Neural progenitor cell (in vitro differentiated cells): Measurements from ENCODE around the gene NBEA. TPM values are rescaled to one million over a fixed set of nuclear protein-coding genes. Genes with fewer than 3 reads are reported as not detected.

Experiments
- DNase-seq: peaks from one replicate; pipeline ENCODE4 v3.0.0-alpha.2; 2016; ENCODE audit warnings: low spot score
- H2AFZ ChIP-seq: fragments of 200-600 bp; sonication (generic); replicated peaks from 2 replicates; pipeline ENCODE4 v1.6.1; 2016; ENCODE audit warnings: antibody characterized with exemption
- H3F3A ChIP-seq: fragments of 200-600 bp; sonication (generic); 2 replicates; pipeline ENCODE4 v1.6.1; 2016; ENCODE audit warnings: antibody characterized with exemption, low read depth
- H3K27ac ChIP-seq: fragments of 200-600 bp; sonication (generic); 2 replicates; pipeline ENCODE4 v1.5.1; 2016; ENCODE audit warnings: mild to moderate bottlenecking
- H3K27me3 ChIP-seq: fragments of 200-600 bp; sonication (generic); 2 replicates; pipeline ENCODE4 v1.6.1; 2016; ENCODE audit warnings: mild to moderate bottlenecking, moderate library complexity
- H3K36me3 ChIP-seq: fragments of 200-600 bp; sonication (generic); 2 replicates; pipeline ENCODE4 v1.5.1; 2016
- H3K4me1 ChIP-seq: fragments of 200-600 bp; sonication (generic); 2 replicates; pipeline ENCODE4 v1.6.1; 2016; ENCODE audit warnings: mixed run types
- H3K4me2 ChIP-seq: fragments of 200-600 bp; sonication (generic); 2 replicates; pipeline ENCODE4 v1.6.1; 2016
- H3K4me3 ChIP-seq: fragments of 200-600 bp; sonication (generic); 2 replicates; pipeline ENCODE4 v1.5.1; 2016
- H3K79me2 ChIP-seq: fragments of 200-600 bp; sonication (generic); 2 replicates; pipeline ENCODE4 v1.6.1; 2016; ENCODE audit warnings: low read depth
- H3K9ac ChIP-seq: fragments of 200-600 bp; sonication (generic); 2 replicates; pipeline ENCODE4 v1.6.1; 2016
- H3K9me3 ChIP-seq: fragments of 200-600 bp; sonication (generic); 2 replicates; pipeline ENCODE4 v1.5.1; 2016; ENCODE audit warnings: low read depth
- H4K20me1 ChIP-seq: fragments of 200-600 bp; sonication (generic); 2 replicates; pipeline ENCODE4 v1.6.1; 2016; ENCODE audit warnings: low read depth
- H3K27ac Mint-ChIP-seq: 3 replicates; pipeline ENCODE4 v1.8.0; 2021; ENCODE audit warnings: mixed read lengths
- H3K27me3 Mint-ChIP-seq: 2 replicates; pipeline ENCODE4 v1.8.0; 2022; ENCODE audit warnings: low read depth, mild to moderate bottlenecking, inconsistent platforms, moderate library complexity, mixed read lengths; ENCODE audit not compliant: insufficient read depth
- H3K36me3 Mint-ChIP-seq: 3 replicates; pipeline ENCODE4 v1.8.0; 2021; ENCODE audit warnings: mixed read lengths
- H3K4me1 Mint-ChIP-seq: 3 replicates; pipeline ENCODE4 v1.8.0; 2021; ENCODE audit warnings: mixed read lengths
- H3K4me3 Mint-ChIP-seq: 3 replicates; pipeline ENCODE4 v1.8.0; 2021; ENCODE audit warnings: mild to moderate bottlenecking, moderate library complexity, mixed read lengths
- H3K9me3 Mint-ChIP-seq: 3 replicates; pipeline ENCODE4 v1.8.0; 2020; ENCODE audit warnings: mixed read lengths
- EZH2 ChIP-seq: fragments of 200-600 bp; sonication (generic); IDR thresholded peaks from 2 replicates; pipeline ENCODE4 v1.6.1; 2017; ENCODE audit warnings: antibody characterized with exemption, mild to moderate bottlenecking, moderate library complexity
- EZH2phosphoT487 ChIP-seq: fragments of 200-600 bp; sonication (generic); IDR thresholded peaks from 2 replicates; pipeline ENCODE4 v1.6.1; 2017; ENCODE audit warnings: antibody characterized with exemption
- total RNA-seq: library from RNA; depleted of rRNA; stranded (reverse); fragments of >200 nt; gene quantifications from 2 replicates; pipeline ENCODE4 v1.2.3, GENCODE V29; 2015; ENCODE audit warnings: low replicate concordance
- TF ChIP-seq, protein P1 (sequence below): fragments of 200-600 bp; sonication (generic); IDR thresholded peaks from 2 replicates; pipeline ENCODE4 v1.5.1; 2017; ENCODE audit warnings: antibody characterized with exemption, mild to moderate bottlenecking

The NBEA gene
- total RNA-seq, 1 donor from 2014 or later = 31.0 TPM

DNA sequence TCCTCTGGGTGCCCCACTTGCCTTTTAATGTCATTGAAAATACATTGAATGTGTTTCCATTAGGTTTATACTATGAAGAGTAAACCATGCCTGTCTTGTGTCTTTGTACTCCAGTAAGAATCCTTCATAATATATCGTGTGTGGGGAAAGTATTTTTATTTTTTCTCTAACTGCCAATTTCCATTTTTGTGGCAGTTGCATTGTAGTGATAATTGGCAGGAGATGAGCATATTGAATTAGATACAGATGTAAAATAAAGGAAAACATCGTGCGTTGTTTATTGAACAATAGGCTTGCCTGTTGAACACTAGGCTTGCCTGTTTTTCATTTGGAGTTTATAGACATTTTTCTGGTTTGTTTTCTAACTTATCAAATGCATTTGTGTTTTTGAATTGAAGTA is 218.8 kb downstream of the NBEA start:
- no peaks in the 10 kb centered on the region for H3K27me3 ChIP-seq
- H3K4me3 ChIP-seq = no peak overlapping the region
- H3F3A ChIP-seq = no peaks in the 10 kb centered on the region
- no peak for DNase-seq
- Mint-ChIP-seq H3K27me3 (no peaks in the 10 kb centered on the region), H3K27ac (no peak overlapping the region), H3K4me3 (no peak overlapping the region), H3K9me3 (no peaks in the 10 kb centered on the region), H3K4me1 (peaks cover 6% of the 10 kb centered on the region), H3K36me3 (peaks cover 8% of the 10 kb centered on the region)
- H3K9ac ChIP-seq = no peak overlapping the region
- no peaks in the 10 kb centered on the region for H3K79me2 ChIP-seq
- no peak overlapping the region for H2AFZ ChIP-seq
- H3K27ac ChIP-seq = no peak overlapping the region
- no peaks in the 10 kb centered on the region for H3K9me3 ChIP-seq
- TF ChIP-seq, protein P1, sequence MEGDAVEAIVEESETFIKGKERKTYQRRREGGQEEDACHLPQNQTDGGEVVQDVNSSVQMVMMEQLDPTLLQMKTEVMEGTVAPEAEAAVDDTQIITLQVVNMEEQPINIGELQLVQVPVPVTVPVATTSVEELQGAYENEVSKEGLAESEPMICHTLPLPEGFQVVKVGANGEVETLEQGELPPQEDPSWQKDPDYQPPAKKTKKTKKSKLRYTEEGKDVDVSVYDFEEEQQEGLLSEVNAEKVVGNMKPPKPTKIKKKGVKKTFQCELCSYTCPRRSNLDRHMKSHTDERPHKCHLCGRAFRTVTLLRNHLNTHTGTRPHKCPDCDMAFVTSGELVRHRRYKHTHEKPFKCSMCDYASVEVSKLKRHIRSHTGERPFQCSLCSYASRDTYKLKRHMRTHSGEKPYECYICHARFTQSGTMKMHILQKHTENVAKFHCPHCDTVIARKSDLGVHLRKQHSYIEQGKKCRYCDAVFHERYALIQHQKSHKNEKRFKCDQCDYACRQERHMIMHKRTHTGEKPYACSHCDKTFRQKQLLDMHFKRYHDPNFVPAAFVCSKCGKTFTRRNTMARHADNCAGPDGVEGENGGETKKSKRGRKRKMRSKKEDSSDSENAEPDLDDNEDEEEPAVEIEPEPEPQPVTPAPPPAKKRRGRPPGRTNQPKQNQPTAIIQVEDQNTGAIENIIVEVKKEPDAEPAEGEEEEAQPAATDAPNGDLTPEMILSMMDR = no peak
- TF ChIP-seq EZH2phosphoT487 = no peak
- no peak for TF ChIP-seq EZH2
- no peak overlapping the region for H3K4me2 ChIP-seq
- peaks cover 10% of the 10 kb centered on the region for H3K36me3 ChIP-seq
- no peaks in the 10 kb centered on the region for H3K4me1 ChIP-seq
- no peaks in the 10 kb centered on the region for H4K20me1 ChIP-seq

DNA sequence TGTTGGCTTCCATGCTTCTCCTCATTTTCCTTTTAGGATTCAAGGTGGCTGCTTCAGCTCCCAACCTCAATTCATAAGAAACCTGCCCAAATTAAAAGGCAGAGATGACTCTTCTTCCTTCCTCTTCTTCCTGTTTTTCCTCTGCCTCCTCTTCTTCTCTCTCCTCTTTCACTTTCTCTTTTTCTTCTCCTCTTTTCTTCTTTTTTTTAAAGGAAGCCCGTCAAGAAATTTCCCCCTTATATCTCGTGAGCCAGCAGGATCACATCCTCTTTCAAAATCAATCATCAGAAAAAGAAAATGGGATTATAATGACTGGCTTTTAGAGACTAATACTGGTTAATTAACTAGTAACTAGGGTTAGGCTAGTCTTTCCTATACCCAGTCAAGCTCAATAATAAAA is 220.3 kb downstream of the NBEA start:
- H3K36me3 ChIP-seq = peaks cover 10% of the 10 kb centered on the region

GRCh38 chr13:35163674-35164073 is 221.6 kb downstream of the NBEA start:
- Mint-ChIP-seq H3K36me3 (peaks cover 8% of the 10 kb centered on the region), H3K4me1 (peaks cover 6% of the 10 kb centered on the region), H3K27me3 (no peaks in the 10 kb centered on the region), H3K4me3 (no peak overlapping the region), H3K9me3 (no peaks in the 10 kb centered on the region), H3K27ac (no peak overlapping the region)
- Histone ChIP-seq H3K27me3 (no peaks in the 10 kb centered on the region), H3K79me2 (no peaks in the 10 kb centered on the region), H3K4me1 (no peaks in the 10 kb centered on the region), H2AFZ (no peak overlapping the region), H4K20me1 (no peaks in the 10 kb centered on the region), H3K9me3 (no peaks in the 10 kb centered on the region), H3K36me3 (peaks cover 10% of the 10 kb centered on the region), H3F3A (no peaks in the 10 kb centered on the region), H3K4me2 (no peak overlapping the region), H3K9ac (no peak overlapping the region), H3K4me3 (no peak overlapping the region), H3K27ac (no peak overlapping the region)
- TF ChIP-seq EZH2 (no peak), EZH2phosphoT487 (no peak)
- TF ChIP-seq, protein P1 = no peak
- no peak for DNase-seq

More for the DNA sequence above, 220.3 kb downstream of the NBEA start:
- Mint-ChIP-seq H3K4me3 (no peak overlapping the region), H3K27me3 (no peaks in the 10 kb centered on the region), H3K27ac (no peak overlapping the region), H3K4me1 (peaks cover 6% of the 10 kb centered on the region), H3K36me3 (peaks cover 8% of the 10 kb centered on the region), H3K9me3 (no peaks in the 10 kb centered on the region)
- Histone ChIP-seq H3K4me1 (no peaks in the 10 kb centered on the region), H3K4me2 (no peak overlapping the region), H3K4me3 (no peak overlapping the region), H3K79me2 (no peaks in the 10 kb centered on the region), H2AFZ (no peak overlapping the region), H3F3A (no peaks in the 10 kb centered on the region), H3K9me3 (no peaks in the 10 kb centered on the region), H3K9ac (no peak overlapping the region), H3K27me3 (no peaks in the 10 kb centered on the region), H4K20me1 (no peaks in the 10 kb centered on the region), H3K27ac (no peak overlapping the region)
- DNase-seq = no peak
- TF ChIP-seq EZH2 = no peak
- no peak for TF ChIP-seq EZH2phosphoT487
- TF ChIP-seq, protein P1 = no peak
